ENCODE results near the gene TBX19. TPM values are rescaled to one million over a fixed set of nuclear protein-coding genes. Genes with fewer than 3 reads are reported as not detected.

TBX19 gene
- total RNA-seq, 4 donors from 2014 or later, result 1.8 to 8.5 (median 3.7) TPM

- H3K4me1 ChIP-seq, result peaks cover 0 to 28% (median 0%) of the 10 kb centered on the region in 4 donors
- H3K27me3 ChIP-seq, result no peaks in the 10 kb centered on the region
- H3K9me3 ChIP-seq, result peaks cover 0 to 21% (median 7%) of the 10 kb centered on the region in 4 donors
- H3K27ac ChIP-seq, result no peak overlapping the region
- whole genome bisulfite sequencing, 2 donors, result 73 to 74% methylated on average over 3 of the region's 3 CpGs
- H3K36me3 ChIP-seq, result peaks cover 0 to 52% (median 2%) of the 10 kb centered on the region in 3 donors
- no peak overlapping the region for H3K4me3 ChIP-seq
- TF ChIP-seq POLR2A (IDR thresholded peaks at IDR 0.05), result no peak
- TF ChIP-seq EP300 (IDR thresholded peaks at IDR 0.05), result no peak
- TF ChIP-seq CTCF (IDR thresholded peaks at IDR 0.05), result no peak
- DNase-seq (ENCODE audit: low spot score in 2 of 2), result no peak
These were observed 28.4 kb upstream of the TBX19 start for GRCh38 chr1:168252204-168252733.

GRCh38 chr1:168256164-168256563 is 24.5 kb upstream of the TBX19 start:
- Histone ChIP-seq H3K4me3 (no peak overlapping the region), H3K27me3 (no peaks in the 10 kb centered on the region), H3K9me3 (peaks cover 0 to 24% (median 7%) of the 10 kb centered on the region in 4 donors), H3K27ac (no peak overlapping the region), H3K36me3 (peaks cover 0 to 39% (median 2%) of the 10 kb centered on the region in 3 donors), H3K4me1 (peaks cover 0 to 21% (median 0%) of the 10 kb centered on the region in 4 donors)
- TF ChIP-seq POLR2A (IDR thresholded peaks at IDR 0.05) (no peak), CTCF (IDR thresholded peaks at IDR 0.05) (no peak), EP300 (IDR thresholded peaks at IDR 0.05) (no peak)
- DNase-seq (ENCODE audit: low spot score in 2 of 2), result no peak
- WGBS, 2 donors, result 99 to 100% methylated on average over 2 of the region's 2 CpGs

GRCh38 chr1:168257397-168257796 is 23.3 kb upstream of the TBX19 start:
- Histone ChIP-seq H3K27me3 (no peaks in the 10 kb centered on the region), H3K36me3 (peaks cover 0 to 49% (median 2%) of the 10 kb centered on the region in 3 donors), H3K4me3 (no peak overlapping the region), H3K9me3 (peaks cover 0 to 24% (median 7%) of the 10 kb centered on the region in 4 donors), H3K27ac (no peak overlapping the region), H3K4me1 (peaks cover 0 to 21% (median 2%) of the 10 kb centered on the region in 4 donors)
- DNase-seq (ENCODE audit: low spot score in 2 of 2), result no peak
- TF ChIP-seq EP300 (IDR thresholded peaks at IDR 0.05), result no peak
- no peak for TF ChIP-seq CTCF (IDR thresholded peaks at IDR 0.05)
- no peak for TF ChIP-seq POLR2A (IDR thresholded peaks at IDR 0.05)
- WGBS, 2 donors, result 47 to 71% methylated on average over 2 of the region's 2 CpGs

- Histone ChIP-seq H3K4me1 (peaks cover 0 to 14% (median 2%) of the 10 kb centered on the region in 4 donors), H3K27me3 (no peaks in the 10 kb centered on the region), H3K9me3 (peaks cover 0 to 24% (median 7%) of the 10 kb centered on the region in 4 donors), H3K4me3 (no peak overlapping the region), H3K36me3 (peaks cover 0 to 46% (median 2%) of the 10 kb centered on the region in 3 donors), H3K27ac (no peak overlapping the region)
- no peak for DNase-seq (ENCODE audit: low spot score in 2 of 2)
- 93 to 95% methylated on average over 1 of the region's 1 CpG for WGBS, 2 donors
- TF ChIP-seq EP300 (IDR thresholded peaks at IDR 0.05), result no peak
- TF ChIP-seq CTCF (IDR thresholded peaks at IDR 0.05), result no peak
- no peak for TF ChIP-seq POLR2A (IDR thresholded peaks at IDR 0.05)
These were observed 21.1 kb upstream of the TBX19 start for GRCh38 chr1:168259567-168259966.

GRCh38 chr1:168260393-168260792 is 20.3 kb upstream of the TBX19 start:
- WGBS, 2 donors, result 85 to 89% methylated on average over 3 of the region's 3 CpGs
- H3K27me3 ChIP-seq, result no peaks in the 10 kb centered on the region
- no peak overlapping the region for H3K27ac ChIP-seq

More at GRCh38 chr1:168260393-168260792, 20.3 kb upstream of the TBX19 start:
- Histone ChIP-seq H3K9me3 (peaks cover 0 to 22% (median 7%) of the 10 kb centered on the region in 4 donors), H3K4me1 (peaks cover 0 to 14% (median 2%) of the 10 kb centered on the region in 4 donors), H3K4me3 (no peak overlapping the region), H3K36me3 (peaks cover 0 to 45% (median 0%) of the 10 kb centered on the region in 3 donors)
- TF ChIP-seq POLR2A (IDR thresholded peaks at IDR 0.05), result no peak
- TF ChIP-seq EP300 (IDR thresholded peaks at IDR 0.05), result no peak
- TF ChIP-seq CTCF (IDR thresholded peaks at IDR 0.05), result no peak
- no peak for DNase-seq (ENCODE audit: low spot score in 2 of 2)

Data from tibial nerve (tissue), 4 donors.